ENCODE results near the gene ZNF587B.

DNA sequence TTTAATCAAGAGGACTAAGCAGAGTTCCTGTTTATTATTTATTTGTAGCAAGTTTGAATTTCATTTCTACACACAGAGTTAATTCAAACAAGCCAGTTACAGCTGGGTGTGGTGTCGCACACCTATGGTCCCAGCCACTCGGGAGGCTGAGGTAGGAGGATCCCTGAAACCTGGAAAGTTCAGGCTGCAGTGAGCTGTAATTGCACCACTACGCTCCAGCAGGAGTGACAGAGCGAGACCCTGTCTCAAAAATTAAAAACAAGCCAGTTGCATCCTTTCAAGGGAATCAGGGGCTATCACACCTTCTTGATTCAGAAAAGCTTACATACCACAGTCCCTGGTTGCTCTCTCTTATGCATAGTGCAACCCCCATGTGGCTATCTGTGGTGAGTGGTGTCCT is 40.8 kb upstream of the ZNF587B start:
- TF ChIP-seq GATA2 (IDR thresholded peaks at IDR 0.05; ENCODE audit: low read depth, low read length): no peak
- no peak for TF ChIP-seq GATA3 (IDR thresholded peaks at IDR 0.05; ENCODE audit: low read depth, low read length)

All from SH-SY5Y (cell line).